ENCODE measurements around the gene XRCC1. TPM values are rescaled to one million over a fixed set of nuclear protein-coding genes. Genes with fewer than 3 reads are reported as not detected.

Gene XRCC1
- total and polyA plus RNA-seq, 9 of the 15 experiments (the other 6 are each of a cell fraction or from before 2014, with no cell fraction given): 1.5 to 36.9 (median 24.9) TPM

GRCh38 chr19:43594081-43594697 lies 18.9 kb upstream of the XRCC1 start:
- peak overlapping the region; percentile 75; the same call in 1 of the 2 replicates for H3K4me2 ChIP-seq (ENCODE audit: insufficient read depth, low read length)
- POLR2A ChIA-PET: interaction anchor here (0.8 to 5.6 kb wide), 7 partner anchors 8 to 1407 kb away, joined by 3 to 60 read pairs (median 4); partner anchors contain the start of genes RELB and SRRM5
- intact Hi-C loops (cut with micrococcal nuclease) (no loop called here), in situ Hi-C loops (cut with MboI) (no loop called here)
- no peaks in the 10 kb centered on the region for H3K9me3 ChIP-seq (replicated peaks; ENCODE audit: control insufficient read depth, insufficient read depth, low read depth, low read length)
- peaks cover 15 to 47% of the 10 kb centered on the region in 2 experiments; a peak in 4 of 5 replicates for H3K4me1 ChIP-seq (replicated peaks in 1 of 2; ENCODE audit: control insufficient read depth in 2 of 2, insufficient read depth in 2 of 2, low read length in 2 of 2)
- peak overlapping the region; percentile 76; the same call in 1 of the 2 replicates for H3K4me3 ChIP-seq
- H3K9me1 ChIP-seq (ENCODE audit: control insufficient read depth, insufficient read depth, low read length): no peaks in the 10 kb centered on the region
- WGBS (ENCODE audit: insufficient coverage, low coverage, missing lambda C conversion rate): 75% methylated on average over 9 of the region's 10 CpGs
- DNase-seq (ENCODE audit: extremely low read depth in 1 of 4, low spot score in 3 of 4) (no peak), ATAC-seq (no peak), FAIRE-seq (no peak)
- H2AFZ ChIP-seq (ENCODE audit: low read depth, low read length): 0 out of 2 replicates have a peak overlapping the region, but pooled peaks have one; percentile 75
- CTCF ChIA-PET (ENCODE audit: low intra/inter-chr PET ratio): interaction anchor here (1.9 kb wide), 1 partner anchor 146 kb away, joined by 9 read pairs; no protein-coding TSS in a partner anchor
- TF ChIP-seq BCOR (IDR thresholded peaks at IDR 0.05) (peak; percentile 53; the same call in 1 of the 2 replicates), NFIC (IDR thresholded peaks at IDR 0.05) (peak; percentile 14; the same call in 1 of the 2 replicates), TFE3 (CRISPR knock-in tag; IDR thresholded peaks at IDR 0.05) (no peak)
- no TSS peak for BruUV-seq (replicated peaks)
- H3K9ac ChIP-seq (ENCODE audit: insufficient read depth in 1 of 2, low read depth in 2 of 2, low read length in 2 of 2): peak overlapping the region in 1 of 2 experiments; percentile 45; a peak in 2 of 4 replicates
- H3K79me2 ChIP-seq (ENCODE audit: control insufficient read depth, insufficient read depth, low read length): peaks cover 41% of the 10 kb centered on the region
- no peaks in the 10 kb centered on the region for H3K27me3 ChIP-seq (ENCODE audit: control insufficient read depth in 2 of 2, insufficient read depth in 2 of 2, low read length in 2 of 2)
- H3K36me3 ChIP-seq (ENCODE audit: control insufficient read depth, insufficient read depth, low read length): peaks cover 36% of the 10 kb centered on the region; the same call in 2 of the 3 replicates
- peak overlapping the region; percentile 81; the same call in 2 of the 3 replicates for H3K27ac ChIP-seq (ENCODE audit: extremely low read depth, low read depth, low read length)
- H4K20me1 ChIP-seq (replicated peaks; ENCODE audit: control insufficient read depth, insufficient read depth, low read length): no peaks in the 10 kb centered on the region
